ENCODE measurements around the gene HSD11B2. TPM values are rescaled to one million over a fixed set of nuclear protein-coding genes. Genes with fewer than 3 reads are reported as not detected.
A peak's percentile ranks its signal among the peaks of the same experiment; 100 is the strongest.

Gene HSD11B2
- total and polyA plus RNA-seq, 10 donors = 0.85 to 18.3 (median 4.2) TPM

GRCh38 chr16:67394155-67395104, 36.5 kb upstream of the HSD11B2 start:
- peaks cover 31 to 96% (median 64%) of the 10 kb centered on the region in 6 donors for H3K4me1 ChIP-seq
- intact Hi-C loops (cut with DNase I; ENCODE audit: low total_unique reads) = no loop called here

GRCh38 chr16:67395105-67395457, 35.8 kb upstream of the HSD11B2 start:
- Histone ChIP-seq H3K36me3 (no peaks in the 10 kb centered on the region), H3K9me3 (no peaks in the 10 kb centered on the region), H3K4me1 (peaks cover 31 to 94% (median 65%) of the 10 kb centered on the region in 6 donors), H3K27ac (peak overlapping the region in 3 of 8 donors; percentile 14 to 69 (median 61)), H3K4me3 (peak overlapping the region in 5 of 8 donors; percentile 25 to 62 (median 37)), H3K27me3 (replicated peaks in 1 of 7) (peaks cover 0 to 57% (median 19%) of the 10 kb centered on the region in 7 donors)
- no peak for DNase-seq
- WGBS, 5 donors = 28 to 63% (median 47%) methylated on average over 2 to 10 of the region's 10 CpGs
- intact Hi-C loops (cut with DNase I; ENCODE audit: low total_unique reads) = no loop called here
- TF ChIP-seq POLR2AphosphoS5 (IDR thresholded peaks at IDR 0.05) = peak in 1 of 3 donors; percentile 39
- TF ChIP-seq CTCF (IDR thresholded peaks at IDR 0.05 in 8 of 11, conservative IDR thresholded peaks at IDR 0.05 in 3 of 11) = no peak
- no peak for TF ChIP-seq POLR2A (IDR thresholded peaks at IDR 0.05)

More at GRCh38 chr16:67394155-67395104, 36.5 kb upstream of the HSD11B2 start:
- Histone ChIP-seq H3K27me3 (replicated peaks in 1 of 7) (peaks cover 0 to 51% (median 19%) of the 10 kb centered on the region in 7 donors), H3K9me3 (no peaks in the 10 kb centered on the region), H3K4me3 (peak overlapping the region in 7 of 8 donors; percentile 24 to 62 (median 32)), H3K36me3 (no peaks in the 10 kb centered on the region), H3K27ac (peak overlapping the region in 5 of 8 donors; percentile 7 to 69 (median 38))
- whole genome bisulfite sequencing, 5 donors = 11 to 22% (median 14%) methylated on average over 34 to 88 of the region's 88 CpGs
- TF ChIP-seq CTCF (IDR thresholded peaks at IDR 0.05 in 8 of 11, conservative IDR thresholded peaks at IDR 0.05 in 3 of 11) = peak in 1 of 11 experiments; percentile 14
- no peak for TF ChIP-seq POLR2A (IDR thresholded peaks at IDR 0.05)
- TF ChIP-seq POLR2AphosphoS5 (IDR thresholded peaks at IDR 0.05) = peak in 2 of 3 donors; percentile 50 to 65
- peak; percentile 79 for DNase-seq

GRCh38 chr16:67395458-67396158, 35.3 kb upstream of the HSD11B2 start:
- WGBS, 5 donors = 82 to 89% (median 85%) methylated on average over 5 to 13 of the region's 13 CpGs
- Histone ChIP-seq H3K36me3 (no peaks in the 10 kb centered on the region), H3K27ac (peak overlapping the region in 3 of 8 donors; percentile 14 to 69 (median 61)), H3K9me3 (no peaks in the 10 kb centered on the region), H3K4me3 (no peak overlapping the region), H3K4me1 (peaks cover 31 to 89% (median 62%) of the 10 kb centered on the region in 6 donors), H3K27me3 (replicated peaks in 1 of 7) (peaks cover 0 to 60% (median 19%) of the 10 kb centered on the region in 7 donors)
- TF ChIP-seq POLR2A (IDR thresholded peaks at IDR 0.05) (no peak), CTCF (IDR thresholded peaks at IDR 0.05 in 8 of 11, conservative IDR thresholded peaks at IDR 0.05 in 3 of 11) (no peak), POLR2AphosphoS5 (IDR thresholded peaks at IDR 0.05) (no peak)
- peak; percentile 70 for DNase-seq
- intact Hi-C loops (cut with DNase I; ENCODE audit: low total_unique reads) = no loop called here

Data from spleen (tissue), 11 donors.